GM21390 (cell line): Measurements from ENCODE around the gene SACS.
"Not testable (repeated sequence)": the region's sequence is repeated elsewhere in the genome, so short reads cannot be mapped to it uniquely, and the experiment has no call there.

Source experiments
- ATAC-seq: cut with Tn5 transposase; IDR thresholded peaks from one replicate; pipeline ENCODE4 v1.9.1; 2021; ENCODE audit not compliant: unreplicated experiment

Gene SACS

DNA sequence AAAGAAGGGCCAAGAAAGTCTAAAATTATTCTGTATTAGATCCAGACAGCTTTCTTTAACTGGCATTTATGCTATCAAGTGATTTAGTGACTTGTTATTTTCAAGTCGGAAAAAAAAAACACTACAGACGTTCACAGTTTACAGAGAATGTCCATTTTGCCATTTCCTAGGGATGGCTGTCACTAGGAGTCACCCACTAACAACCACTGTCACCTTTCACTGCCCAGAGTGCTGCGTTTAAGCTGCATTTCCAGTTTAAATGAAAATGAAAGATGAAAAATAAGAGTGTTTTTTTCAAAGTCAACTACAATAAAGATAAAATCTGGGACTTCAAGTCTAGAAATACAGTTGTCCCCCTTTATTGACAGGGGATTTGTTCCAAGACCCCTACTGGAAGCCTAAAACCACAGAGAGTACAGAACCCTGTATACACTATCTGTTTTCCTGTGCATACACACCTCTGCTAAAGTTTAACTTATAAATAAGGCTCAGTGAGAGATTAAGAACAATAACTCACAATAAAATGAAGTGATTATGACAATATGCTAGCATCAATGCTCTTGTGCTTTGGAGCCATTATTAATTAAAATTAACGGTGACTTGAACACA is 112.5 kb downstream of the SACS start:
- peak; percentile 14 for ATAC-seq

DNA sequence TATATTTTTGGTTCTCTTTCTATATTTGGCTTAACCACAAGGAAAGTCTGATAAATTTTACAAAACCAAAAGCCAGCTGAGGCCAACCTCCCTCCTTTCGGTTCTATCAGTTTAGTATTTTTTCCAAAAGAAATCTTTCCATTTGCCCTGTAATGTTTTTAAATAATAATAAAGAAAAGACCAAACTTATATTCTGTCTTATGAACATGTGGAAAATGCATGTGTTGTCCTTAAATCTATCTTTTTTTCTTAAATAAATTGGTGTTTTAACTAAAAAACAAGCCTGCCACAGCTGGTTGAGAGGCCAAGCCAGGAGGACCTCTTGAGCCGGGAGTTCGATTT is 113.6 kb downstream of the SACS start:
- ATAC-seq = no peak

GRCh38 chr13:23314837-23315236 is 118.7 kb downstream of the SACS start:
- ATAC-seq = not testable (repeated sequence)

DNA sequence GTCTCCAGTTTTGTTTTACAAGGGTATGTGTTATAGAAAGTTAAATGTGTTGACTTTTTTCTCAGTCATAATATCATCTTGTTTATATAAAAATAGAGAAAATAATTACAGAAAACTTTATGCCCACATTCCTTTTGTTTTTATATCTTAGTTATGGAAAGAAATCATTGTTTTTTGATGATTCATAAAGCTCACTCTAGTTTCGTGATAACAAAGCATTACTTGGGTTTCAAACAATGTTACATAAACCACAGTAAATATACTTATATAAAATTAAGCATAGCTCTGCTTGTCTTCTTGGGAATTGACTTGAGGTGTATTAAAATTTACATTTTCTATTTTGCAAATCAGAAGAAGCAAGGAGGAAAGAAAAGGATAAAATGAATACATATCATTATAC is 140.9 kb downstream of the SACS start:
- no peak for ATAC-seq

GRCh38 chr13:23289917-23290357 is 143.6 kb downstream of the SACS start:
- ATAC-seq = no peak

- no peak for ATAC-seq
Observed at GRCh38 chr13:23288995-23289394, 144.5 kb downstream of the SACS start.

- no peak for ATAC-seq
Observed at GRCh38 chr13:23288564-23288963, 144.9 kb downstream of the SACS start.

DNA sequence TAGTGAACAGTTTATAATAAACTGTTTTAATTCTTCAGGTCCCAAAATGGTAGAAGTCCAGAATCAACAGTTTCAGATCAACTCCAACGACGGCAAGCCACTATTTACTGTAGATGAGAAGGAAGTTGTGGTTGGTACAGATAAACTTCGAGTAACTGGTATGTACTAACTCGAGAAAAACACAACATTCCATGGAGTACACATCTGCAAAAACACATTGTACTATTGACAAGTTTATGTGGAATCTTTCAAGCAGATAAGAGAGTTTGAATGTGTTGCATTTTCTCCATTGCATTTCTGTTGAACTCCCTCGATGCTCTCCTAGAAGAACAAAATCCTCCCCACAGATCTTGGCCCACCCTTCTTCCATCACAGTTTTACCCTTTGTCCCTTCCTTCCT is 154.2 kb downstream of the SACS start:
- ATAC-seq = no peak
